Measurements from ENCODE around the gene KCNH4.

The KCNH4 gene

DNA sequence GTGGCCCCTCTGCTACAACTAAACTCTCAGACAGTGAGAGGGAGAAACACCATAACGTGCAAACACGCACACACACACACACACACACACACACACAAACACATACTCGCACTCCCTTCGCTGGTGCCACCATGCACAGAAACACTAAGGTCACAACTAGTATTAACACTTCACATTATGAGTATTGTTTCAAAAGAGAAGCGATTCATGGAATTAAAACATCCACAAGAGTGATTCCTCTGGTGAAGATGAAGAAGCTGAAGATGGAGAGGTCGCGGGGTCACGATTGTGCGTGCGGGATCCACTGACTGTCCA is 20.5 kb upstream of the KCNH4 start:
- Histone ChIP-seq H3K9ac (no peak overlapping the region), H3K9me3 (ENCODE audit: control insufficient read depth, low read length) (no peaks in the 10 kb centered on the region), H3K79me2 (no peaks in the 10 kb centered on the region), H3K27me3 (ENCODE audit: control insufficient read depth, insufficient read depth, low read length) (no peaks in the 10 kb centered on the region), H2AFZ (no peak overlapping the region), H3K4me3 (ENCODE audit: low read depth, low read length) (no peak overlapping the region), H3K36me3 (ENCODE audit: control insufficient read depth, insufficient read depth, low read length) (no peaks in the 10 kb centered on the region), H3K4me1 (peaks cover 30% of the 10 kb centered on the region), H3K4me2 (ENCODE audit: low read length) (no peak overlapping the region), H3K27ac (peak overlapping the region; percentile 5)
- TF ChIP-seq, protein P1, sequence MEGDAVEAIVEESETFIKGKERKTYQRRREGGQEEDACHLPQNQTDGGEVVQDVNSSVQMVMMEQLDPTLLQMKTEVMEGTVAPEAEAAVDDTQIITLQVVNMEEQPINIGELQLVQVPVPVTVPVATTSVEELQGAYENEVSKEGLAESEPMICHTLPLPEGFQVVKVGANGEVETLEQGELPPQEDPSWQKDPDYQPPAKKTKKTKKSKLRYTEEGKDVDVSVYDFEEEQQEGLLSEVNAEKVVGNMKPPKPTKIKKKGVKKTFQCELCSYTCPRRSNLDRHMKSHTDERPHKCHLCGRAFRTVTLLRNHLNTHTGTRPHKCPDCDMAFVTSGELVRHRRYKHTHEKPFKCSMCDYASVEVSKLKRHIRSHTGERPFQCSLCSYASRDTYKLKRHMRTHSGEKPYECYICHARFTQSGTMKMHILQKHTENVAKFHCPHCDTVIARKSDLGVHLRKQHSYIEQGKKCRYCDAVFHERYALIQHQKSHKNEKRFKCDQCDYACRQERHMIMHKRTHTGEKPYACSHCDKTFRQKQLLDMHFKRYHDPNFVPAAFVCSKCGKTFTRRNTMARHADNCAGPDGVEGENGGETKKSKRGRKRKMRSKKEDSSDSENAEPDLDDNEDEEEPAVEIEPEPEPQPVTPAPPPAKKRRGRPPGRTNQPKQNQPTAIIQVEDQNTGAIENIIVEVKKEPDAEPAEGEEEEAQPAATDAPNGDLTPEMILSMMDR (IDR thresholded peaks at IDR 0.05) = no peak

DNA sequence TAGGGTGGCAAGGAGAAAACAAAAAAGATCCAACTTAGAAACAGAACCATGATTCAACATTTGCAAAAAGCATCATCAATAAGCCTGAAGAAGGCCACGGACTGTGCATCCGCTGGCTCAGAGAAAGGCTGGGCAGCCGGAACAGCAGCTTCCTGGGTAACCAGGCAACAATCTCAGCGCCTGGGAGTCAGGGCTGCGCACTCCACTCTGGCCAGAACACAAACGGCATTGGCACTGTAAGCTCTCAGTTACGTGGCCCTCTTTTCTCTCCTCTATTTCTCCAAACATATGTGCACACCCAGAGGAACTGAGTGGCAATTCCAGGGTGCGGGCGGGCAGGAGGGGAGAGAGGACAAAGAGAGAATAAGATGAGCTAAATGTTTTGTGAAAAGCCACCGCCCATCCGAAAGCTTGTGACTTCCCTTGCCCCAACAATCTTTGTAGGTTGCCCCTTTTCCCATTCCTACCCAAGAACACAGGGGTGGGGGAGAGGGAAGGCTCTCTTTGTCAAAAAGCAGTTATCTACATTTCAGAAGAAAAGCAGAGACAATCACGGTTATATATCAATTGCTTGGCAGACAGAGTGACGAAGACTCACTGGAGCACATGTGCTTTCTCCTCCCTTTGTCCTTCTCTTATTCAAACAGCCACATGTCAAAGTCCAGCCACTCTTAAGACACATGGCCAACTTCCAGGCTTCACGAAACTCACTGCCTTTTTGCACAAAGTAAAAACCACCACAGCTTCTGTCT is 19.9 kb upstream of the KCNH4 start:
- H3K4me3 ChIP-seq (ENCODE audit: low read depth, low read length) = no peak overlapping the region
- H3K27me3 ChIP-seq (ENCODE audit: control insufficient read depth, insufficient read depth, low read length) = no peaks in the 10 kb centered on the region
- peak overlapping the region; percentile 5 for H3K27ac ChIP-seq
- H3K9me3 ChIP-seq (ENCODE audit: control insufficient read depth, low read length) = no peaks in the 10 kb centered on the region
- H3K9ac ChIP-seq = no peak overlapping the region
- H2AFZ ChIP-seq = no peak overlapping the region
- no peaks in the 10 kb centered on the region for H3K79me2 ChIP-seq
- TF ChIP-seq, protein P1 (IDR thresholded peaks at IDR 0.05) = no peak
- H3K36me3 ChIP-seq (ENCODE audit: control insufficient read depth, insufficient read depth, low read length) = no peaks in the 10 kb centered on the region
- no peak overlapping the region for H3K4me2 ChIP-seq (ENCODE audit: low read length)
- H3K4me1 ChIP-seq = peaks cover 25% of the 10 kb centered on the region

DNA sequence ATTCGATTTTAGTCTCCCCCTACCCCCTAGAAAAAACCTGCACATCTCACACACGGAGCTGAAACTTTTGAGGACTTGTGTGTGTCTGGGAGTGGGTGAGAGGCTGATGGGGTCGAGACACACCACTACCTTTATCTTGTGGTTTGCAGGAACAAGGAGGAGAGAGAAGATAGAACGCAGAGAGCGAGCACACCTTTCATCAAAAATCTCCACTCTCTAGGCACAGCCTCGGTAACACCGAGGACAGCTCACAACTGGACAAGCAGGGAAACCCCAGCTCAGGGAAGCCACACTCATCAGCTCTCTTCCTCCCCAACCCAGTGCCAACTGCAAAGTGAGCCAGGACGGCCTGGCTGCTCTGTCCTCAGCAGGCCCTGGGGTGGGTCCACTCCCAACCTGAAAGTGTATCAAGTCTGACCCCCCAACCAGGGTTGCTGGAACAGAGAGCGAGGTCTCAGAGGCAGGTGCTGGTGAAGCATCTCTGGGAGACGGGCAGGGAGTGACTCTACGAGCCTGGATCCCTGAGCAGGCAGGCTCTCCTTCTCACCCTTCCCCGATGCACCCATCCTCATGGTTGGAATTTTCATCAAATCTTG is 18.6 kb upstream of the KCNH4 start:
- H3K36me3 ChIP-seq (ENCODE audit: control insufficient read depth, insufficient read depth, low read length) = no peaks in the 10 kb centered on the region
- H3K27me3 ChIP-seq (ENCODE audit: control insufficient read depth, insufficient read depth, low read length) = no peaks in the 10 kb centered on the region
- peaks cover 20% of the 10 kb centered on the region for H3K4me1 ChIP-seq
- TF ChIP-seq, protein P1 (IDR thresholded peaks at IDR 0.05) = no peak
- H3K9ac ChIP-seq = no peak overlapping the region
- H2AFZ ChIP-seq = no peak overlapping the region
- H3K27ac ChIP-seq = no peak overlapping the region
- no peaks in the 10 kb centered on the region for H3K9me3 ChIP-seq (ENCODE audit: control insufficient read depth, low read length)
- no peak overlapping the region for H3K4me3 ChIP-seq (ENCODE audit: low read depth, low read length)
- no peaks in the 10 kb centered on the region for H3K79me2 ChIP-seq
- no peak overlapping the region for H3K4me2 ChIP-seq (ENCODE audit: low read length)

DNA sequence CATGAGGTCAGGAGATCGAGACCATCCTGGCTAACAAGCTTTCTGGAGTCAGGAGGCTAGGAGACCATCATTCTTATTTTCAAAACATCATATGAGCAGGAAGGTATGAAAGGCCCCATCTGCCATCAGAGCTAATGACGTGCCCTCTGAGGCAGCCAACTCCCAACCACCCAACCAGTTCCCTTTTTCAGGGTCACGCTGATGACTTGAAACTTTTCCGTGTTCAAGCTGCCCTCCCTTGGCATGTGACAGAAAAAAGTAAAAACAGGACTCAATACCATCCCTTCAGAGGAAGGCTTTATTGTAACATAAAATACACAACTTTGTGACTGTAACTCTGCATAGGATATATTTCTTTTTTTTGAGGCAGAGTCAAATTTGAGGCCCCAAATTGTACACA is 18.0 kb upstream of the KCNH4 start:
- no peak overlapping the region for H2AFZ ChIP-seq
- TF ChIP-seq, protein P1 (IDR thresholded peaks at IDR 0.05) = no peak
- no peak overlapping the region for H3K4me2 ChIP-seq (ENCODE audit: low read length)
- H3K9ac ChIP-seq = no peak overlapping the region
- H3K4me3 ChIP-seq (ENCODE audit: low read depth, low read length) = no peak overlapping the region
- no peak overlapping the region for H3K27ac ChIP-seq
- no peaks in the 10 kb centered on the region for H3K27me3 ChIP-seq (ENCODE audit: control insufficient read depth, insufficient read depth, low read length)
- H3K9me3 ChIP-seq (ENCODE audit: control insufficient read depth, low read length) = no peaks in the 10 kb centered on the region
- no peaks in the 10 kb centered on the region for H3K36me3 ChIP-seq (ENCODE audit: control insufficient read depth, insufficient read depth, low read length)
- no peaks in the 10 kb centered on the region for H3K79me2 ChIP-seq
- H3K4me1 ChIP-seq = peaks cover 14% of the 10 kb centered on the region
